ENCODE data around the gene KRT84.
"Not testable (repeated sequence)": the region's sequence is repeated elsewhere in the genome, so short reads cannot be mapped to it uniquely, and the experiment has no call there.

Gene KRT84

GRCh38 chr12:52360663-52361271, 24.7 kb downstream of the KRT84 start:
- DNase-seq (ENCODE audit: low read depth) = no peak

- DNase-seq (ENCODE audit: low read depth) = no peak
Measured at GRCh38 chr12:52360106-52360662, 25.3 kb downstream of the KRT84 start.

DNA sequence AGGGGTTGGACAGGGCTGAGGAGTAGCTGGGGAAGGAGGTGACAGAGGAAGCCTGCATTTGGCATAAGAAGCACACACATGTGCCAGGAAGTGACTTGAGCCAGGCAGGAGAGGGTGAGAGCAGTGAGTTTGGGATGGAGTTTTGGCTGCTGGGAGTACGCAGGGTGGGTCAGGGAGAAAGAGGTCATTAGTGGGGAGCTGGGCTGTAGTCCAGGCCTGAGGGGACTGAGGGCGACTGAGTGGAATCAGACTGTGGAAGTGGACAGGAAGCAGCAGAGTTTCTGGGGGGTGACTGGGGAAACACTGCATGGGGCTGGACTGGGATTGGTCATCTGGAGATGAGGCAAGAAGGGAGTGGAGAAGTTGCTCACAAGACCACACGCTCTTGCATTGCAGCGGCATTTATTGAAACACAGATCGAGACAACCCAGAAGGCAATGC, 25.8 kb downstream of the KRT84 start:
- no peak for DNase-seq (ENCODE audit: low read depth)

DNA sequence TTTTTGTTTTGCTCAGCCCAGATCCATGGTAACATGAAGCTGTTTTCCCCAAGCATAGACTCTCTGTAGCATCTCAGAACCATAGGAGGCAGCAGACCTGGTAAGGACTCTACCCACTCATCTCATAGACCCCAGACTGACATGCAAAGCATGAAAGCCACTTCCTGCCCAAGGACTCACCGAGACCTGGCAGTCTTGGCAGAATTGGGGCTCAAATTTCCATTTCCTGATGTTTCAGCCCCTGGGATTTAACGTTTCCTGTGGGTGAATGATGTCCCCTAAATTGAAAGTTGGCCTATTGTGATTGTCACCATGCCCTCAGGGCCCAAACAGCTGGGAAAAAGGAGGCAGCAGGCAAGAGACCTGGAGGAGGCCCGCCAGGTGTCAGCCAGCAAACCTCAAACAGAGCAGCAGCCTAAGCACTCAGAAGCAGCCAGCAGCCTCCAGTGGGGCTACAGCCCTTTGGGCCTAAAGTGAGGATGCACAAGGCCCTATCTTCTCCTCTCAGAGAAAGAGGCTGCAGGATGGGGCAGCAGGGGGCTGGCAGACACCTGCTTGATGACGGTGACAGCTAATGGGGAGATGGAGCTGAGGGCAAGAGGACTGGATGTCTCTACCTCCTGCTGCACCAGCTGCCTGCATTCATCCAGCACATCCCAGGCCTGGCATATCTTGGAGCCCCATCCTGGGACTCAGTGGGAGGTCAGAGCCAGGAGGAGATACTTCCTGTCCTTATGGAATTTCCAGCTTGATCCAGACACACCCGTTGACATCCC, 26.7 kb downstream of the KRT84 start:
- no peak for DNase-seq (ENCODE audit: low read depth)

DNA sequence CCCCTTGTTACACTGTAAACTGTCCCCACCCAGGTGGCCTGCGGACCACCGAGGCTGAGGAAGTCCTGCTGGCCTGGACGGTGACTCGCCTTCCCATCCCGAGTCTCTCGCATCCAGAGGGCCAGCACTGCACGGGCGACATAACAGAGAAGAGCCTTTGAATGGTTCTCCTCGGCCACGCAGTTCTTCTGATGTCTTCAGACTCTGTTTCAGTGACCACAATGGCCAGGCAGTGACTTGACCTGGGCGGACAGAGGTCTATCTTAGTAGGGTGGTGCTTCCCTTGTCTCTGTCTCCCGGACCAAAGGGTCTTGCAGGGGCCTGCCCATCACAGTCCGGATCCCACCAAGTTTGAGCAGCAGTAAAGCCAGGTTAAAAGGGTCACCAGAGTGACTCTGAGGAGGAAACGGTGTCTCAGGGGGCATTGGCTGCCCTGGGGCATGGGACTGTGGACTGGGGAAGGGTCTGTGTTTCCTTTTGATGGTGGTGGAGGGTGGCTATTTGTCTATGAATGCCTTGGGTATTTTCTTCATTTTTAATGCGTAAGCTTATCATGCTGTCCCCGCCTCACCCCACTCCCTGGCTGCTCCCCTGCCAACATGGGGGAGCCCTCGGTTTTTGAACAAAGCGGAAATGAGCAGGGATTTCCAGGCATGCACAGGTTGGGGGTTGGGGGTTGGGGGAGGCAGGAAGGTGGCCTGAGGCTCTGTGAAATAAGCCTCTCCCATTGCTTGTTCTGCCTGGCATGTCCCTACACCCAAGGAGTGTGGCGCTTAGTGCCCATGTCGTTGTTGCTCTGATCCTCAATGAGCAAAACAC, 28.5 kb downstream of the KRT84 start:
- DNase-seq (ENCODE audit: low read depth) = no peak

DNA sequence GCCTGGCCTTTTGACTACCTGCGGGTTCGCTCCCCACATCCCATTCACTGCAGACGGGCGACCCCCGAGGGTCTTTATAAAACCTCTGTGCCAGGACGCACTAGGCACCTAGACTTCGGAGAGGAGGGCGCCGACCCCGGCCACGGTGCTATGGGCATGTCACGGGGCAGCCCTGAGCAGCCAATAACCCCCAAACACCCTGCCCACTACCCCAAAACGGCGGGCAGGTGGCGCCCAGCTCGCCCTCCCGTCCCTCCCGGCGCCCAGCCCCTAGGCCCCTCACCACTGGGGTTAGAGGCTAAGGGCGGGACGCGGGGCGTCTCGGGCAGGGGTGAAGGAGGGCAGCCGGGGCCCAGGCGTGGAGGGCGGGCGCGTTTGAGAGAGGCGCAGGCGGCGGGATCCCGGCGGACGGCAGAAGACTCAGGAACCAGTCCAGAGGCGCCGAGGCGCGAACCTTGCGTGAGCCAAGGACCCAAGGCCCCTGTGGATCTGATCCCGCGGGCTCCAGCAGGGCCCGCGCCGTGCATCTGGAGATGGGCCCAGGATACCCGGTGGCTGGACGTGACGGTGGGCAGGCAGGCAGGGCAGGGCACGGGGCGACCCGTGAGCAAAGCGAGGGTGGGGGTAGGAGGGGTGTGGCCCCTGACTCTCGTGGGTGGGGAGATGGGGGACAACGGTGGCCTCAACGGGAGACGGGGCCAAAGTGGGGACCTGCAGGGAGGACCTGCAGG, 29.3 kb downstream of the KRT84 start:
- no peak for DNase-seq (ENCODE audit: low read depth)

- no peak for DNase-seq (ENCODE audit: low read depth)
Measured at GRCh38 chr12:52355176-52355575, 30.3 kb downstream of the KRT84 start.

GRCh38 chr12:52354200-52354599, 31.3 kb downstream of the KRT84 start:
- no peak for DNase-seq (ENCODE audit: low read depth)

DNA sequence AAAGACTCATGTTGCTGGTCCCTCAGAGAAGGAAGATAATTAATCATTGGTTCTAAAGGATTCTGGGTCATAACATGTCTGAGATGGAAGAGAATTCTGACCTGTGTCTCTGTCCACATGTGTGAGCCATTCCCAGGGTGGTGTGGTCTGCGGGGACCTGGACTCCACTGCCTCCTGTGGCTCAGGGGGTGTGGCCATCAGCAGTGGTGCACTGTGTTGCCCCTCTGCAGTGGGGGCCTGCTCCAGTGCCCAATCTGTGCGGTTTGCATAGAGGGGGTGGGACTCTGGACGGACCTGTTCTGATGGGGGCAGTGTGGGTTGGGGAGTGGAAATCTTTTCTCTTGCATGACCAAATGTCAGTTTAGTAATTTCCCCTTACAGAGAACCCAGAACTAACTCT, 31.7 kb downstream of the KRT84 start:
- no peak for DNase-seq (ENCODE audit: low read depth)

GRCh38 chr12:52352951-52353350, 32.5 kb downstream of the KRT84 start:
- no peak for DNase-seq (ENCODE audit: low read depth)

- DNase-seq (ENCODE audit: low read depth) = no peak
Measured at GRCh38 chr12:52351196-52352059, 34.0 kb downstream of the KRT84 start.

GRCh38 chr12:52350786-52351185, 34.7 kb downstream of the KRT84 start:
- DNase-seq (ENCODE audit: low read depth) = no peak

DNA sequence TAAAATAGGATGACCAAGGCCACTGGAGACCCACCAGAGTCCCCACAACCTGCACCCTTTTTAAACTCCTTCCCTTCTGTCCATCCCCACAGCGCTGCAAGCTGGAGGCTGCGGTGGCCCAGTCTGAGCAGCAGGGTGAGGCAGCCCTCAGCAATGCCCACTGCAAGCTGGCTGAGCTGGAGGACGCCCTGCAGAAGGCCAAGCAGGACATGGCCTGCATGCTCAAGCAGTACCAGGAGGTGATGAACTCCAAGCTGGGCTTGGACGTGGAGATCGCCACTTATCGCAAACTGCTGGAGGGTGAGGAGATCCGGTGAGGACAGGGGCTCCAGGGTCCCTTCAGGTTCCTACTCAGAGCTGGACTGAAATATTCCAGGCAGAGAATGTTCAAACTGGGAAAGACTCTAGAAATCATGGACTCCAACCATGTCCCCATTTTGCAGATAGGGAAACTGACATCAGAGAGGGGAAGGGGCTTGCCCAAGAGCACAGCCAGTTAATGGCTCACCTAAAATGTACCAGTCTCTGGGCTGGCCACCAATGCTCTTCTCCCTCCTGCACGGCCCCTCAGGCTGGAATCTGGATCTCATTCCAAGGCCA, 35.3 kb downstream of the KRT84 start:
- no peak for DNase-seq (ENCODE audit: low read depth)

GRCh38 chr12:52349196-52349595, 36.3 kb downstream of the KRT84 start:
- no peak for DNase-seq (ENCODE audit: low read depth)

GRCh38 chr12:52347551-52348510, 37.6 kb downstream of the KRT84 start:
- DNase-seq (ENCODE audit: low read depth) = no peak

DNA sequence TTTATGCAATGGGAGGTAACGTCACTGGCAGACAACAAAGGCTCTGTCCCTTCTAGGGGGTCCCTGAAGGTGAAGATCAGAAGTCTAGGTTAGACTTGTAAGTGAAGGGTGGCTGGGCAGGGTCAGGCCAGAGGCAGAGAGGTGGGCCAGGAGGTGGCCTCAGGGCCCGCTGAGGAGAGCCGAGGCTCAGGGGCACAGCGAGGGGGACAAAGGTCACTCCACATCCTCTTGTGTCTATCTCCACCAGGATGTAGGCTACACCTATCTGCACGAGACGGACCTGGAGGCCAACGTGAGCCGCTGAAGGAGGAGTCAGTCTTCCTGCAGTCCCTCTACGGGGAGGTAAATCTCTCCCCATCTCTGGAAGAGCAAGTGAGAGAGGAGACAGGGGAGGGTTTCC, 38.4 kb downstream of the KRT84 start:
- DNase-seq (ENCODE audit: low read depth) = no peak

GRCh38 chr12:52346593-52346992, 38.9 kb downstream of the KRT84 start:
- DNase-seq (ENCODE audit: low read depth) = no peak

DNA sequence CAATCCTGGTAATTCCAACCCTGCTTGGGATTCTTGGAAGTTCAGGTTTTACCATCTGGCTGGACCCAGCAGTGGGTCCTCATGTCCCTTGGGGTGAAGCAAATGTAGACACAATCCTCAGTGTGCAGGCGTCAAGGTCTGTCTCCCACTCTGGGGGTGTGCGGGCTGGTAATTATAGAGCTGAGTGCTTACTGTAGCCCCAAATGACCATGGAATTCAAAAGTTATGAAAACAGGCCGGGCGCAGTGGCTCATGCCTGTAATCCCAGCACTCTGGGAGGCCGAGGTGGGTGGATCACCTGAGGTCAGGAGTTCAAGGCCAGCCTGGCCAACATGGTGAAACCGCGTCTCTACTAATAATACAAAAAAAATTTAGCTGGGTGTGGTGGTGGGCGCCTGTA, 40.4 kb downstream of the KRT84 start:
- DNase-seq (ENCODE audit: low read depth) = not testable (repeated sequence)

DNA sequence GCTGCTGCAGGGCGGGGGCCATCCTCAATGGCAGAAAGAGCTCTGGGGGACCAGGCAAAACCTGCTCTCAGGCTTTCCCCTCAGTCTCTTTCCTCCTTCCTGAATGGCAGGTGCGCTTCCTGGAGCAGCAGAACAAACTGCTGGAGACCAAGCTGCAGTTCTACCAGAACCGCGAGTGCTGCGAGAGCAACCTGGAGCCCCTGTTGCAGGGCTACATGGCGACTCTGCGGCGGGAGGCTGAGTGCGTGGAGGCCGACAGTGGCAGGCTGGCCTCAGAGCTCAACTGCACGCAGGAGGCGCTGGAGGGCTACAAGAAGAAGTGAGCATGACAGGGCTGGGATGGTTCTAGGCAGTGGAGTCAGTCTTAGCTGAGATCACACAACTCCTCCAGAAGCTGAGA, 41.3 kb downstream of the KRT84 start:
- DNase-seq (ENCODE audit: low read depth) = no peak

All from non-pigmented ciliary epithelial cell (primary cell).